ENCODE data around the gene AIRE. TPM values are rescaled to one million over a fixed set of nuclear protein-coding genes. Genes with fewer than 3 reads are reported as not detected.

AIRE gene
- total RNA-seq, 3 donors from 2014 or later: not detected

- TF ChIP-seq, protein P1, sequence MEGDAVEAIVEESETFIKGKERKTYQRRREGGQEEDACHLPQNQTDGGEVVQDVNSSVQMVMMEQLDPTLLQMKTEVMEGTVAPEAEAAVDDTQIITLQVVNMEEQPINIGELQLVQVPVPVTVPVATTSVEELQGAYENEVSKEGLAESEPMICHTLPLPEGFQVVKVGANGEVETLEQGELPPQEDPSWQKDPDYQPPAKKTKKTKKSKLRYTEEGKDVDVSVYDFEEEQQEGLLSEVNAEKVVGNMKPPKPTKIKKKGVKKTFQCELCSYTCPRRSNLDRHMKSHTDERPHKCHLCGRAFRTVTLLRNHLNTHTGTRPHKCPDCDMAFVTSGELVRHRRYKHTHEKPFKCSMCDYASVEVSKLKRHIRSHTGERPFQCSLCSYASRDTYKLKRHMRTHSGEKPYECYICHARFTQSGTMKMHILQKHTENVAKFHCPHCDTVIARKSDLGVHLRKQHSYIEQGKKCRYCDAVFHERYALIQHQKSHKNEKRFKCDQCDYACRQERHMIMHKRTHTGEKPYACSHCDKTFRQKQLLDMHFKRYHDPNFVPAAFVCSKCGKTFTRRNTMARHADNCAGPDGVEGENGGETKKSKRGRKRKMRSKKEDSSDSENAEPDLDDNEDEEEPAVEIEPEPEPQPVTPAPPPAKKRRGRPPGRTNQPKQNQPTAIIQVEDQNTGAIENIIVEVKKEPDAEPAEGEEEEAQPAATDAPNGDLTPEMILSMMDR (IDR thresholded peaks at IDR 0.05): no peak
- no peak for TF ChIP-seq POLR2AphosphoS5 (IDR thresholded peaks at IDR 0.05)
- no peak for TF ChIP-seq POLR2A (IDR thresholded peaks at IDR 0.05)
- Histone ChIP-seq H3K4me1 (no peaks in the 10 kb centered on the region), H3K27ac (no peak overlapping the region), H3K9me3 (no peaks in the 10 kb centered on the region), H3K27me3 (no peaks in the 10 kb centered on the region), H3K36me3 (peaks cover 8% of the 10 kb centered on the region), H3K4me3 (no peak overlapping the region)
- intact Hi-C loops (cut with DNase I; ENCODE audit: low total_unique reads): no loop called here
- DNase-seq (ENCODE audit: low spot score in 2 of 2): no peak
Measured at GRCh38 chr21:44325386-44326271, 40.0 kb downstream of the AIRE start.

- intact Hi-C loops (cut with DNase I; ENCODE audit: low total_unique reads): no loop called here
- no peak overlapping the region for H3K4me3 ChIP-seq
- no peaks in the 10 kb centered on the region for H3K27me3 ChIP-seq
- TF ChIP-seq POLR2AphosphoS5 (IDR thresholded peaks at IDR 0.05): no peak
- TF ChIP-seq, protein P1 (IDR thresholded peaks at IDR 0.05): no peak
- no peak for TF ChIP-seq POLR2A (IDR thresholded peaks at IDR 0.05)
- DNase-seq (ENCODE audit: low spot score in 2 of 2): no peak
- no peaks in the 10 kb centered on the region for H3K4me1 ChIP-seq
- H3K36me3 ChIP-seq: peaks cover 8% of the 10 kb centered on the region
- H3K9me3 ChIP-seq: no peaks in the 10 kb centered on the region
- no peak overlapping the region for H3K27ac ChIP-seq
Measured at GRCh38 chr21:44326272-44326647, 40.6 kb downstream of the AIRE start.

DNA sequence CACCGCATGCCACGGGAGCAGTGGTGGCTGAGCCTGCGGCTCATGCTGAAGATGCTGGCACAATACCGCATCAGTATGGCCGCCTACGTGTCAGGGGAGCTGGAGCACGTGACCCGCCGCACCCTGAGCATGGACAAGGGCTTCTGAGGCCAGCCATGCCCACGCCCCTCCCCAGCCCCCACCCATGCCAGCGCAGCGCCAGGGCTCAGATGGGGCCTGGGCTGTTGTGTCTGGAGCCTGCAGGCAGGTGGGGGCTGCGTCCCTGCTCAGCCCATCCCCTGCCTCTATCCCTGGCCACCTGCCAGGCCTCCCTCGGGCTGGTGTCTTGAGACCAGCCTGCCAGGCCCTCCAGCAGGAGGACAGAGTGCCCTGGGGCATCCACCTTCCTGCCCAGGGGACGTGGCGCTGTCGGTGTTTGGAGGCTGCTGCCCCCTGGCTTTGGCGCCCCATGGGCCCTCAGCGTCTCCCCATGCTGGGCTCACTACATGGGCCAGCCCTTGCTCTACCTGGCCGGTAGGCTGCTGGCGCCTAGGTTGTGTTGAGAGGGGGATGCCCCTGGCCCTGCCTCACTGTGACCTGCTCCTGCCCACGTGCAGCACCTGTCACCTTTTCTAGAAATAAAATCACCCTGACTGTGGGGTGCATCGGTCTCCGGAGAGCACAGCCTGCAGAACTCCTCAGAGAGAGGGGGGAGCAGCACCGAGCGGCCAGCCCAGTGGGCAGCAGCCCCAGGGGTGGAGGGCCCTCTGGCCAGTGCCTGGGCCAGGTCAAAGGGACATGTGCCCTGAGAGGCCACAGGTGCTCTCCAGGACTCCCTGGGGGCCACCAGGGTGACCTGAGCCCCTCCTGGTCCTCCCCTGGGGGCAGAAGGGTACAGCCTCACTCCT, 41.3 kb downstream of the AIRE start:
- Histone ChIP-seq H3K27me3 (no peaks in the 10 kb centered on the region), H3K4me1 (no peaks in the 10 kb centered on the region), H3K4me3 (no peak overlapping the region), H3K36me3 (peaks cover 8% of the 10 kb centered on the region), H3K9me3 (no peaks in the 10 kb centered on the region), H3K27ac (no peak overlapping the region)
- intact Hi-C loops (cut with DNase I; ENCODE audit: low total_unique reads): no loop called here
- no peak for TF ChIP-seq POLR2AphosphoS5 (IDR thresholded peaks at IDR 0.05)
- no peak for TF ChIP-seq POLR2A (IDR thresholded peaks at IDR 0.05)
- TF ChIP-seq, protein P1 (IDR thresholded peaks at IDR 0.05): no peak
- no peak for DNase-seq (ENCODE audit: low spot score in 2 of 2)

GRCh38 chr21:44327603-44327974, 41.9 kb downstream of the AIRE start:
- Histone ChIP-seq H3K4me3 (no peak overlapping the region), H3K27ac (no peak overlapping the region), H3K4me1 (no peaks in the 10 kb centered on the region), H3K36me3 (peaks cover 8% of the 10 kb centered on the region), H3K27me3 (no peaks in the 10 kb centered on the region), H3K9me3 (no peaks in the 10 kb centered on the region)
- no peak for DNase-seq (ENCODE audit: low spot score in 2 of 2)
- intact Hi-C loops (cut with DNase I; ENCODE audit: low total_unique reads): no loop called here
- TF ChIP-seq, protein P1 (IDR thresholded peaks at IDR 0.05): no peak
- TF ChIP-seq POLR2AphosphoS5 (IDR thresholded peaks at IDR 0.05) (no peak), POLR2A (IDR thresholded peaks at IDR 0.05) (no peak)
